ACC112 (cell line): Measurements from ENCODE around the gene TRABD2B.
"Not testable (repeated sequence)": the region's sequence is repeated elsewhere in the genome, so short reads cannot be mapped to it uniquely, and the experiment has no call there.

Experiments
- H2AFZ ChIP-seq: fragments of 200-600 bp; sonication (generic); one replicate; pipeline ENCODE4 v1.6.0; 2017; ENCODE audit warnings: antibody characterized with exemption, low read length; ENCODE audit not compliant: unreplicated experiment
- H3K27ac ChIP-seq: fragments of 200-600 bp; sonication (generic); 2 replicates; pipeline ENCODE4 v1.5.1; 2014; ENCODE audit warnings: low read depth, mild to moderate bottlenecking, antibody characterized with exemption, low read length, moderate library complexity
- H3K27me3 ChIP-seq: fragments of 200-600 bp; sonication (generic); 2 replicates; pipeline ENCODE4 v1.6.1; 2014; ENCODE audit warnings: mild to moderate bottlenecking, antibody characterized with exemption, low read length, moderate library complexity, mixed read lengths; ENCODE audit not compliant: insufficient read depth
- H3K36me3 ChIP-seq: fragments of 200-600 bp; sonication (generic); 2 replicates; pipeline ENCODE4 v1.6.1; 2016; ENCODE audit warnings: mild to moderate bottlenecking, antibody characterized with exemption, low read length, moderate library complexity, mixed read lengths; ENCODE audit not compliant: insufficient read depth
- H3K4me1 ChIP-seq: fragments of 200-600 bp; sonication (generic); one replicate; pipeline ENCODE4 v1.6.1; 2016; ENCODE audit warnings: low read length, mixed read lengths; ENCODE audit not compliant: insufficient read depth, unreplicated experiment, control insufficient read depth
- H3K4me3 ChIP-seq: fragments of 200-600 bp; sonication (generic); 2 replicates; pipeline ENCODE4 v1.5.1; 2014; ENCODE audit warnings: mild to moderate bottlenecking, low read depth, low read length
- H3K79me2 ChIP-seq: fragments of 200-600 bp; sonication (generic); one replicate; pipeline ENCODE4 v1.6.0; 2016; ENCODE audit warnings: low read length; ENCODE audit not compliant: control insufficient read depth, unreplicated experiment, insufficient read depth

TRABD2B gene

DNA sequence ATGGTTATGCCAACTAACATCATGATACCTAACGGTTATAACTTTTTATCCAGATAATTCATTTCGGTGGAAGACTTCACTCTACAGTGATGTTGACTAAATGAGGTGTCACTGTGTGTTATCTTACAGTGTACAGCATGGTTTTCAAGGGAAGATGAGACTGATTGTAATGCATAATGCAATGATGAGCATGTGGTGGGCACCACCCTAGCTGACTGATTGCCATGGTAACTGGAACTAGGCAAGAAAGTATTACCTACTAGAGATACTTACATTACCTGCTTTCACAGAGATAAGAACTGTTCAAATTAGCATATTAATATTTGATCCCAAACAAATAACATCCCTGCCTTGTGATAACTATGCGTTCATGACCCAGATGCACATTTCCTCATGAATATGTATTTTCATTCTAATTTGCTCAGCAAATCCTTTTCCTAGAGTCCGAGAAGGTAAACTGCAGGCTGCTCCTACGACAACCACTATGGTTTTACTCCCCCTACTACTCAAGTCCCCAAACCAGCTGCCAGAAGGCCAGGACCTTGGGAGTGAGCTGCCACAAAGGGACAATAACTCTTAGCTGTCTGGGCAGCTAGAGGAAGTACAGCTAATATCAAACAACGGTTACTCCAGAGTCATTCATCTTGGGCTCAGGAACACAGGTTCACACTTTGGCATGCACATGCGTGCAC lies 29.2 kb downstream of the TRABD2B start:
- H3K27ac ChIP-seq: no peak overlapping the region
- no peaks in the 10 kb centered on the region for H3K79me2 ChIP-seq
- no peaks in the 10 kb centered on the region; the same call in 1 of the 2 replicates for H3K27me3 ChIP-seq
- H3K36me3 ChIP-seq: no peaks in the 10 kb centered on the region
- H3K4me3 ChIP-seq: no peak overlapping the region
- no peaks in the 10 kb centered on the region for H3K4me1 ChIP-seq
- no peak overlapping the region for H2AFZ ChIP-seq

DNA sequence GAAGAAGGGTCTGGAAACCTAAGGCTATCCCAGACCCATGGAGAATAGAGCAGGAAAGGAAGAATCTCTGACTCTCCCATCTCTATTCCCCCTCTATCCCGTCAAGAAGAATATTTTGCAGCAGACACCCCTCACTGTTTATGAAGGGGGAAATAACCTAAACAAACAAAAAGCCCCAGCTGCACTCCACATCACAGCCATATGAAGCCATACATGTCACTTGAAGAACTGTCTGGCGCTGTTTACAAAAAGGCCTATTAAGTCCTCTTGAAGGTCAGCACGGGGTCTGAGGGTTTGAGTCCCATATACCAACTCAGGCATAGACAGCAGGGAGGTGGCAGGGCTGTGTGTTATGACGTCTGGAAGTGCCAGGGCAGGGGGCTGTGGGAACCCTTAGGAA lies 31.4 kb downstream of the TRABD2B start:
- no peaks in the 10 kb centered on the region; the same call in 1 of the 2 replicates for H3K27me3 ChIP-seq
- H3K4me3 ChIP-seq: no peak overlapping the region
- H3K4me1 ChIP-seq: no peaks in the 10 kb centered on the region
- no peaks in the 10 kb centered on the region for H3K36me3 ChIP-seq
- no peaks in the 10 kb centered on the region for H3K79me2 ChIP-seq
- no peak overlapping the region for H3K27ac ChIP-seq
- no peak overlapping the region for H2AFZ ChIP-seq

DNA sequence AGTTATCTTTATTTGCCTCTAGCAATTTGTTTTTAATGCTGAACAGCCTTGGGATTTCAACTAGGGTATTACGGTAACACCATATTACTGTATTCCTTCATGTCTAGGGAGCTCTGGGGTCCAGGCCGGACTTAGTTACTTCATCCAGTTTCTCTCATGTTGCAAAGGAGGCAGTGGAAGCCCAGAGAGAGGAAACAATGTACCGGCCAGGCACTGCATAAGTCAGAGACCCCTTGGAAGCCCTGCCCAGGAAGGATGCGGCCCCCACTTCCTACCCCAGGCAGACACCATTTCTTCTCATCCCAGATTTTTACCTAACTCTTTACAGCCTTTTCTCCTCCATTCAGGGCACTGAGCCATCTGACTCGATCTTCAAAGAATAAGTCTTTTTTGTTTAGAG lies 32.5 kb downstream of the TRABD2B start:
- Histone ChIP-seq H3K36me3 (no peaks in the 10 kb centered on the region), H3K79me2 (no peaks in the 10 kb centered on the region), H3K27ac (no peak overlapping the region), H3K27me3 (no peaks in the 10 kb centered on the region), H3K4me1 (no peaks in the 10 kb centered on the region), H3K4me3 (no peak overlapping the region), H2AFZ (no peak overlapping the region)

DNA sequence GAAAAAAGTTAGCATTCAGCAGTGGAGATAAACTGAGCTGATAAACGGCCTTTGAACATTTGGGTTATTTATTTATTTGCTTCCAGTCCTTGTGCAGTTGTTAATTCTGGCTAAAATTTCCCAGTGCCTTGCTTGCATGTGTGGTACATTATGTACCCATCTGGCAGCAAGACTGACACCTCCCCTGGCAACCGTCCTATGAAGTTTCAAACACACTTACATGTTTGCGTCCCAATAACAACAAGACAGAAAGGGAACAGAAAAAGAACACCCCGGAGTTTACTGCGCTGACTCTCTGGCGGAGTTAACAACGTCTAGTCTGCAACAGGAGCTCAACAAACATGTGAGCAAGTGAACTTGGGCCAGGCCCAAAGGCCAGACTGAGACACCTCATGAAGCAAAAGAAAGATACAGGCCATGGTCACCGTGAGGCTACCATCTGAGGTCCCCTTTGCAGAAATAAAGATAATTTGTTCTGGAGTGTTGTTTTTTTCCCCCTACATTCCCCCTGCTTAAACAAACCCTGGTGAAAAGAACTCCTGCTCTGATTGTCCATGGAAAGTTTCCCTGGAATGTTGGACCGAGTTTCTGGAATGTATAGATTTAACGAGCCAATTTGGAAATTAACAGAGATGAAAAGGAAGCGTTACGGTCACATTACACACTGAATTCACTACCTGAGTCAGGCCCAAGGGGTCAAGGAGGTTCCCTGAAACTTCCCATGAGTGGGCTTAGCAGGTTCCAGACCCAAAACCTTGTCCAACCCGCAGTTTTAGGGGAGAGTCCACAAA lies 33.4 kb downstream of the TRABD2B start:
- Histone ChIP-seq H3K27me3 (no peaks in the 10 kb centered on the region), H3K36me3 (no peaks in the 10 kb centered on the region), H2AFZ (no peak overlapping the region), H3K4me1 (no peaks in the 10 kb centered on the region), H3K27ac (no peak overlapping the region), H3K79me2 (no peaks in the 10 kb centered on the region), H3K4me3 (no peak overlapping the region)

DNA sequence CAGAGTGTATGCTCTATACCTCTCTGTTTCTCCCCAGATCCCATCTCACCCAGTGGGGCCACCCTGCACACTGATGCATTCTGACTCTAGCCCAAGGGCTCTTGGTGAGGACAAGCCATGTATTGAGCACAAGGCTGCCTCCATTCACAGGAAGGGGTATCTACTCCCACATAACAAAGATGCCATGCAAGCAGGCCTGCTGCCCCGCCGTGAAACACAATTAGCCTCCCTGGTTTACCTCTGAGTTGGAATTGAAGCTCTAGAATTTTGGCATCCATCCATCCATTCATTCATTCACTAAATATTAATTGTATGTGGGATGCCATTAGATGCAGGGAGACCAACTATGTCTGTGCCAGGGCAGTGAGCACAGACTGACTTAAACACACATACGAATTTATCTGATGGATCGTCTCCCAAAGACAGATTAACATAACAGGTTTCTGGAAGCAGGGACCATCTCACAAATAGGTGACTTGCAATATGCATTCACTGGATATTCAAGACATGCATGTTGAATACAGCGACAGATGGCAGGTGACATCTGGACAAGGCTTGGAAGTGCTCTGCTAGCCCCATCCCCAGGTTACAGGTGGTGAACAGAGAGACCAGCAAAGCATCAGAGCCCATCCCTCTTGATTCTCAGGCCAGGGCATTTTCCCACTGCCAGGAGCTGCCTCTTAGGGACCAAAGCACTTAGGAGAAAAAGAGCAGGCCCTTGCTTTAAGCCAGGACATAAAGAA lies 34.3 kb downstream of the TRABD2B start:
- H3K4me1 ChIP-seq: no peaks in the 10 kb centered on the region
- no peaks in the 10 kb centered on the region for H3K27me3 ChIP-seq
- no peaks in the 10 kb centered on the region for H3K36me3 ChIP-seq
- no peak overlapping the region for H3K27ac ChIP-seq
- no peak overlapping the region for H2AFZ ChIP-seq
- no peaks in the 10 kb centered on the region for H3K79me2 ChIP-seq
- H3K4me3 ChIP-seq: no peak overlapping the region

DNA sequence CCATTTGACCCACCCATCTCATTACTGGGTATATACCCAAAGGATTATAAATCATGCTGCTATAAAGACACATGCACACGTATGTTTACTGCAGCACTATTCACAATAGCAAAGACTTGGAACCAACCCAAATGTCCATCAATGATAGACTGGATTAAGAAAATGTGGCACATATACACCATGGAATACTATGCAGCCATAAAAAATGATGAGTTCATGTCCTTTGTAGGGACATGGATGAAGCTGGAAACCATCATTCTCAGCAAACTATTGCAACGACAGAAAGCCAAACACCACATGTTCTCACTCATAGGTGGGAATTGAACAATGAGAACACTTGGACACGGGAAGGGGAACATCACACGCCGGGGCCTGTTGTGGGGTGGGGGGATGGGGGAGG lies 35.4 kb downstream of the TRABD2B start:
- H2AFZ ChIP-seq, H3K4me3 ChIP-seq, H3K27ac ChIP-seq, H3K36me3 ChIP-seq, H3K4me1 ChIP-seq, H3K79me2 ChIP-seq, H3K27me3 ChIP-seq: not testable (repeated sequence)

DNA sequence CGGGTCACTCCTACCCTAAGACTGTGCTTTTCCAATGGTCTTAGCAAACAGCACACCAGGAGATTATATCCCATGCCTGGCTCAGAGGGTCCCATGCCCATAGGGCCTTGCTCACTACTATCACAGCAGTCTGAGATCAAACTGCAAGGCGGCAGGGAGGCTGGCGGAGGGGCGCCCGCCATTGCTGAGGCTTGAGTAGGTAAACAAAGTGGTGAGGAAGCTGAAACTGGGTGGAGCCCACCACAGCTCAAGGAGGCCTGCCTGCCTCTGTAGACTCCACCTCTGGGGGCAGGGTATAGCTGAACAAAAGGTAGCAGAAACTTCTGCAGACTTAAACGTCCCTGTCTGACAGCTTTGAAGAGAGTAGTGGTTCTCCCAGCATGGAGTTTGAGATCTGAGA lies 40.7 kb downstream of the TRABD2B start:
- H3K27ac ChIP-seq, H2AFZ ChIP-seq, H3K36me3 ChIP-seq, H3K4me1 ChIP-seq, H3K27me3 ChIP-seq, H3K79me2 ChIP-seq, H3K4me3 ChIP-seq: not testable (repeated sequence)

DNA sequence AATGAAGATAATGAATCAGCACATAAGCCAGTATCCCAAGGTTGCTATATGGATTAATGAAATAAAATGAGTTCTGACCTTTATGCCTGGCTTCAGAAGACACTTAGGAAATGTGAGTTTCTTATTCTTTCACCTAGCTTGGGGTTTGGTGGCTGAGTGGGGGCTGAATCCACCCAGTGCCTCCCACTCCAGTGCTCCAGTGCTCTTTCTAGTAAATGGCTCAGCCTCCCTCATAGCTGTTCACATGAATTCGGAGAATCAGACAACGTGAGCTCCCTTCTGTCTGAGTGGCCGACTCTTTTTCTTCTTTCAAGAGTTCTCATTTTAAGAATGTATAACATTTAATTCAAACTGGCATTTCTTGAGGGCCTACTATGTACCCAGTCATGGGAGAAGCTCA lies 43.5 kb downstream of the TRABD2B start:
- no peak overlapping the region for H3K4me3 ChIP-seq
- no peaks in the 10 kb centered on the region for H3K4me1 ChIP-seq

DNA sequence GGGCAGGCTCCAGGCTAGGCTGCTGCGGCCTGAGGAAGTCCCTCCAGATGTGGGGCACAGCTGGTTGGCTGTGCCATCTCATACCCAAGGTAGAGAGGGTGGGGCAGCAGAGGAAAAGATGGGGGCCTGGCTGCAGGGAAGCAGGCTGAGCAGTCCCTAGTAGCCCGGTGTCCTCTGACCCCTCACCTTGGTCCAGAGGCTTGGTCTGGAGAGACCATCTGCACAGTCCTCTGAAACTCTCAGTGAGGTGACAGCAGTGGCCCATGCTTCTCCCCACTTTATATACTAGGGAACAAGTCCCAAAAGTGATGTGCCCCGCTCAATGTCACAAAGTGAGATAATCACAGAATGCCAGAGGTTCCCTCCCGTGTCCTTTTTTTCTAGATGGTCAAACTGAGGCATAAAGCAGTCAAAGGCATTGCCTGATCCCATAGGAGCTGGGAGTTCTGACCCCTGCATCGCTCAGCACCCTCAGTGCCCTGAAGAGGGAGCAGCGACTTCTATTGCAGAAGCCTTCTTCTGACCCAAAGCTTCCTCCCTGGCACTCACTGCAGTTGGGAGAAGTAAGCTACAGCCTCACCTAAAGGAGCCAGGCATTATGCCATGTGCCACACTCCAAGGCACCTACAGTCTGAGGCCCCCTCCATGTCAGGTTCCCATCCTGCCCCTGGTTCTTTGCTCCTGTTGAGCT lies 45.5 kb downstream of the TRABD2B start:
- Histone ChIP-seq H3K79me2 (no peaks in the 10 kb centered on the region), H3K27me3 (no peaks in the 10 kb centered on the region), H3K4me3 (no peak overlapping the region), H3K36me3 (no peaks in the 10 kb centered on the region), H3K4me1 (no peaks in the 10 kb centered on the region), H3K27ac (no peak overlapping the region), H2AFZ (no peak overlapping the region)

More for the DNA sequence above, 43.5 kb downstream of the TRABD2B start:
- Histone ChIP-seq H3K27ac (no peak overlapping the region), H2AFZ (no peak overlapping the region), H3K79me2 (no peaks in the 10 kb centered on the region), H3K36me3 (no peaks in the 10 kb centered on the region), H3K27me3 (no peaks in the 10 kb centered on the region)

DNA sequence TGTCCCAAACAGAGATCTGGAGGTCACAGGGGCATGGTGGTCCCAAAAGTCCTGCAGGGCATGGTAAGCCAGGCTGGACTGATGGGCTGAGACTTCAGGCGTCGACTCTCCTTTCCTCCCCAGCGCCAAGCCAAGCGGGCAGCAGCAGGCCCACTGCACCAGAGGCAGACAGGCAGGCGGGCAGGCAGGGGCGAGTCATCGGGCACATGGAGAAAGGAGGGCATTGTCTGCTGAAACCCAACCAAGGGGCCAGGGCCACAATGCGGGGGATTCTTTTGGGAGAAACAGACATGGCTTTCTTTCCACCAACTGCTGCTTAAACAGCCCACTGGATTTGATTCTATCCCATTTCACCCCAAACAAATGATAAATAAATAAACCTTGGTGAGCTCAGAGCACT lies 46.2 kb downstream of the TRABD2B start:
- Histone ChIP-seq H2AFZ (no peak overlapping the region), H3K4me3 (no peak overlapping the region), H3K4me1 (no peaks in the 10 kb centered on the region), H3K36me3 (no peaks in the 10 kb centered on the region), H3K27me3 (no peaks in the 10 kb centered on the region), H3K79me2 (no peaks in the 10 kb centered on the region), H3K27ac (no peak overlapping the region)
